Posterior vena cava (tissue), 2 donors: Measurements from ENCODE around the gene ZNF79. TPM values are rescaled to one million over a fixed set of nuclear protein-coding genes. Genes with fewer than 3 reads are reported as not detected.

Source experiments
- DNase-seq: peaks from one replicate; pipeline ENCODE4 v3.0.0-alpha.2; 2020; ENCODE audit warnings: low spot score
- intact Hi-C, 2 donors: fragments of 100-400 bp; cut with DNase I; formaldehyde crosslinking; loops; one replicate each; pipeline versions ENCODE4 v1.14.1 to v1.14.2; 2022 to 2023
- total RNA-seq, 2 donors: library from RNA; stranded (reverse); fragmentation: NEBNext Ultra II Directional; extraction: Animal tissue kit (Norgen Biotek cat#: 25700); gene quantifications; one replicate each; pipeline ENCODE4 v1.2.1, GENCODE V29; 2021
- donor health status: DM: yes; HTN: yes; CAD: no.
- donor health status: DM: yes; HTN: yes; CAD: no.

ZNF79 gene
- total RNA-seq, 2 donors from 2014 or later: 6.5 to 8.0 TPM

- peak; percentile 99 for DNase-seq
- intact Hi-C loops: no loop called here
Observed at GRCh38 chr9:127396808-127397645, 27.2 kb upstream of the ZNF79 start, which contains the start of gene SLC2A8. TSS of gene SLC2A8 (plus strand) at chr9:127397169. CDS start at chr9:127397231, 62 bp downstream.

GRCh38 chr9:127397646-127398274 is 26.4 kb upstream of the ZNF79 start:
- intact Hi-C loops: no loop called here
- no peak for DNase-seq

- DNase-seq: no peak
- intact Hi-C loops: no loop called here
Observed at GRCh38 chr9:127398275-127398647, 25.9 kb upstream of the ZNF79 start.

GRCh38 chr9:127398715-127399400 is 25.3 kb upstream of the ZNF79 start:
- intact Hi-C loops: no loop called here
- DNase-seq: no peak

GRCh38 chr9:127399736-127400269 is 24.4 kb upstream of the ZNF79 start:
- intact Hi-C loops: no loop called here
- no peak for DNase-seq

GRCh38 chr9:127402401-127403090 is 21.6 kb upstream of the ZNF79 start:
- intact Hi-C loops: no loop called here
- DNase-seq: no peak

- DNase-seq: no peak
- intact Hi-C loops: no loop called here
Observed at GRCh38 chr9:127403507-127404192, 20.5 kb upstream of the ZNF79 start.

- intact Hi-C loops: no loop called here
- DNase-seq: no peak
Observed at GRCh38 chr9:127404631-127405030, 19.6 kb upstream of the ZNF79 start.

- intact Hi-C loops: no loop called here
- DNase-seq: no peak
Observed at GRCh38 chr9:127405344-127406125, 18.6 kb upstream of the ZNF79 start.

- intact Hi-C loops: no loop called here
- DNase-seq: no peak
Observed at GRCh38 chr9:127406799-127407491, 17.2 kb upstream of the ZNF79 start.

- intact Hi-C loops: no loop called here
- DNase-seq: no peak
Observed at GRCh38 chr9:127407492-127407843, 16.7 kb upstream of the ZNF79 start.

GRCh38 chr9:127411122-127411521 is 13.1 kb upstream of the ZNF79 start:
- intact Hi-C loops: no loop called here
- no peak for DNase-seq

GRCh38 chr9:127415141-127415540 is 9.0 kb upstream of the ZNF79 start:
- intact Hi-C loops: no loop called here
- no peak for DNase-seq

GRCh38 chr9:127415657-127416056 is 8.5 kb upstream of the ZNF79 start:
- intact Hi-C loops: no loop called here
- DNase-seq: no peak

- no peak for DNase-seq
- intact Hi-C loops: no loop called here
Observed at GRCh38 chr9:127417131-127418036, 6.8 kb upstream of the ZNF79 start.

GRCh38 chr9:127418037-127418471 is 6.1 kb upstream of the ZNF79 start:
- DNase-seq: no peak
- intact Hi-C loops: no loop called here

- intact Hi-C loops: no loop called here
- no peak for DNase-seq
Observed at GRCh38 chr9:127419348-127419747, 4.8 kb upstream of the ZNF79 start.
